Left renal pelvis (tissue), 4 donors: Measurements from ENCODE around the gene RALGDS. TPM values are rescaled to one million over a fixed set of nuclear protein-coding genes. Genes with fewer than 3 reads are reported as not detected.
A peak's percentile ranks its signal among the peaks of the same experiment; 100 is the strongest.

ENCODE experiments used
- DNase-seq, 4 donors: peaks; one replicate each; pipeline ENCODE4 v3.0.0-alpha.2; 2013; ENCODE audit warnings: low read depth in 4 of 4, low spot score in 3 of 4
- polyA plus RNA-seq, 4 donors: library from polyadenylated mRNA; unstranded; fragments of 120-200 nt; gene quantifications; one replicate each; pipeline ENCODE4 v1.2.1, GENCODE V29; 2013; ENCODE audit not compliant: insufficient read length in 4 of 4

RALGDS gene
- polyA plus RNA-seq, 4 donors = 28.5 to 39.6 (median 33.9) TPM

DNA sequence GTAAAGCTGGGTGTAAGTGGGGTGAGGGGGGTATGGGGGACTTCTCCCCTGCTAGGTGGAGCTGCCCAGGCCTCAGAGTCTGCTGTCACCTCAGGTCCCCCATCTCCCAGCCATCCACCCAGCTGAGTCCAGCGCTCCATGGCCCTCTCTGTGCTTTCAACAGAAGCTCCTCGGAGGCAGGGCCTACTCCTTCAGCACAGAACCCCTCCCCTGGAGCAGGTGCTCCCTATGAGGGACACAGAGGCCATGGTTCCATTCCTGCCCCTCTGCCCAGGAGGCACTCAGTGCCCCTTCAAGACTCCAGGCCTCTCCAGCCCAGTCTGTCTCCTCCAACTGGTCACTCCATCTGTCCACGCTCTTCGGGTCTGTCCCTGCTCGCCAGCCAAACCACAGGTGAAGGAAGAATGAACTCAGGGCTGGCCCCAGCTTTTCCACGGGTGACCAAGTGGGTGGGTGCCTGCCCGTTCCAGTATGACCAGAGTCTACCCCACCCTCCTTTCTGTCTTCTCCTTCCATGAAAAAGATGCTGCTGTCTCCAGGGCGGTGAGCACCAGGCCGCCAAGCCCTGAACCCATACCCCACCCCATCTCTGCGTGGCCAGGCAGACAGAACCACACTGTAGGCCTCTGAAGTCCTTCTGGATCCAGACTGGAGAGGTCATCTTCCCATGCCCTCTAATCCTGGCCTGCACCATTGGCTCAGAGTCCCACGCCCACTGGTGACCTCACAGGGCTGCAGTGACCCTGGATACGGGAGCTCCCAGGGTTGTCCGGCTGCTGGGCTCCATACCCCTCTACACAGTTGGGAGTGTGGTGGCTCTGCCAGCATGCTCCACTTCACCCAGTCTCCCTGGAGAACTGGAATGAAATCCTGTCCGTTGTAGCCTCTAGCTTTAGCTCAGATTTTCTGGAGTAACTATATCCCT lies 30.8 kb upstream of the RALGDS start:
- DNase-seq = no peak

GRCh38 chr9:133151041-133151440 lies 30.0 kb upstream of the RALGDS start:
- DNase-seq = no peak

- DNase-seq = peak in 2 of 4 donors; percentile 47 to 72
These were observed 28.3 kb upstream of the RALGDS start for GRCh38 chr9:133149130-133150015.

DNA sequence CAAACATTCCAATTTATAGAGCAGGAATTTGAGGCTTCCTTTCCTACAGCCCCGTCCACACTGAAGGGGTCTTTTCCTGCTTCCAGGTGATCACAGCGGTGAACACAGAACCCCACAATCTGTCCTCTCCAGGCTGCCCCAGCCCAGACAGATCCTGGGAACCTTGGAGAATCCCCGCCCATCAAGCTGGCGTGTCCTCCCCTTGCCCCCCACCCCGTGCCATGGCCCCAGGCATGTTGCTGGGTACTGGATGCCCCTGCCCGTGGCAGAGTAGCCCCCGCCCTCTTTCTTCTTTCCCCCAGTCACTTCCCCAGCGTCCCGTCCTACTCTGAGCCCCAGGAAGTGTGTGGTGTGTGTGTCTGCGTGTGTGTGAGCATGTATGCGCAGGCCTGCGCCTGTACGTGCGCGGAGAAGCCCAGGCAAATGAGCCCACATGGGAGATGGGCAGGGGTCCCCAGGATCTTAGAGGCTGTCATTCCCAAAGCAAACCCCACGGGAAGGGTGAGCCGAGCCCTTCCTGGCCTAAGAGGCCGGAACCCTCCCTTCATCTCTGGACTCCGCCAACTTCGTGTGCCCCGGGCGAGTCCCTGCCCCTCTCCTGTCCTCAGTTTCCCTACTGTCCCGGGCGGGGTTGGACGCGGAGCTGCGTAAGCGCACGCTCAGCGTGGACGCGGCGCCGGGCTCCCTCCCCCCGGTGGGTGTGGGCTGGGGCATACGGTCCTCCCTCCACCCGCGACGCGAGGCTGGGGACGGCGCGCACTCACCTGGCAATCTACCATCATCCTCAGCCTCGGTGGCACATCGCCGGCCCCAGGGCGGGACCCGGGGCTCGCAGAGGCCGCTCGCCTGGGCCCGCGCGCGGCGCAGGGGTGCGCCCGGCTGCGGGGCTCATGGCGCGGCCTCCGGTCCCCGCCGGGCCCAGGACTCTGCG lies 27.4 kb upstream of the RALGDS start:
- DNase-seq = no peak

GRCh38 chr9:133147412-133148198 lies 26.6 kb upstream of the RALGDS start:
- no peak for DNase-seq

- DNase-seq = no peak
These were observed 25.8 kb upstream of the RALGDS start for GRCh38 chr9:133146746-133147411.

- no peak for DNase-seq
These were observed 24.1 kb upstream of the RALGDS start for GRCh38 chr9:133144904-133145851.

GRCh38 chr9:133144142-133144903 lies 23.3 kb upstream of the RALGDS start:
- DNase-seq = no peak

DNA sequence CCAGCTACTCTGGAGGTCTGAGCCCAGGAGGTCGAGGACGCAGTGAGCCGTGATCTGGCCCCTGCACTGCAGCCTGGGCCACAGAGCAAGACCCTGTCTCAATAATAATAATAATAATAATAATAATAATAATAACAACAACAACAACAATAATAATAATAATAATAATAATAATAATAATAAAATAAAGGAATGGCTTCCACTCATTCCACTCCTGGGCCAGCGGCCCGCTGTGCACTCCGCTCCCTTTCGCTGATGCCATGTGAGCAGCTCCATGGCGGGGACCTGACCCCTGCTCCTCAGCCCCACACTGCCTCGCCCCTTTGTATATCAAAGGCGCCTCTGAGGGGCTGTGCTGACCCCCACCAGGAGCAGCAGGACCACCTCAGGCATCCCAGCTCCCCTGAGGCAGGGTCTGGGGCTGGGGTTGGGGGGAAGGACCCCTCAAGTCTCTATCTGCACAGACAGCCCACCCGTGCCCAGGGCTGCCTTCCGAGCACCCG lies 22.6 kb upstream of the RALGDS start:
- DNase-seq = no peak

- DNase-seq = no peak
These were observed 21.9 kb upstream of the RALGDS start for GRCh38 chr9:133142684-133143622.

- no peak for DNase-seq
These were observed 21.0 kb upstream of the RALGDS start for GRCh38 chr9:133141833-133142595.

DNA sequence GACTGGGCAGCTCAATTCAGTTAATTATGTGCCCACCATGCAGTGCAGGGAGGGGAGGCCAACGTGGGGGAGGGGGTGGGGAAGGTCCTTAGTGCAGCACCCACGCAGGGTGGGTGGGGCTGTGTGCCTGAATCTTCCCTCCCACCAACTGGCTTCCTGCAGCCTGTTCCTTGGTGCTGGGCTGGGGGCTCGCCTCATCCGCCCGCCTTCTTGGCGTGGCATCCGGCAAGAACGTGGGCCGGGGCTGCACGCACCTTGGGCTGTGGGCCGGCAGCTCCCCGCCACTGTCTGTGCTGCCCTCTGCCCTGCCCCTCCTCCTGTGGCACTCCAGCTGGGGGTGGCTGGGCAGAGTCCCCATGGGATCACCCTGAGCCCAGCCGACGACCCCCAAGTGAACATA lies 19.6 kb upstream of the RALGDS start:
- DNase-seq = no peak

- no peak for DNase-seq
These were observed 19.1 kb upstream of the RALGDS start for GRCh38 chr9:133140174-133140505.

GRCh38 chr9:133139246-133140173 lies 18.5 kb upstream of the RALGDS start:
- DNase-seq = no peak
